DND-41 (cell line): ENCODE measurements around the gene DKC1.

Experiments used
- CTCF ChIP-seq: IDR thresholded peaks from 2 replicates; pipeline ENCODE4 v1.5.1; 2012; ENCODE audit warnings: borderline replicate concordance, low read length, moderate library complexity, mild to moderate bottlenecking; ENCODE audit not compliant: poor library complexity, severe bottlenecking; ENCODE audit errors: extremely low read depth
- EZH2 ChIP-seq: IDR thresholded peaks from 3 replicates; pipeline ENCODE4 v1.6.1; 2012; ENCODE audit warnings: borderline replicate concordance, low read depth, mild to moderate bottlenecking, moderate library complexity, low read length, inconsistent platforms; ENCODE audit not compliant: severe bottlenecking

DNA sequence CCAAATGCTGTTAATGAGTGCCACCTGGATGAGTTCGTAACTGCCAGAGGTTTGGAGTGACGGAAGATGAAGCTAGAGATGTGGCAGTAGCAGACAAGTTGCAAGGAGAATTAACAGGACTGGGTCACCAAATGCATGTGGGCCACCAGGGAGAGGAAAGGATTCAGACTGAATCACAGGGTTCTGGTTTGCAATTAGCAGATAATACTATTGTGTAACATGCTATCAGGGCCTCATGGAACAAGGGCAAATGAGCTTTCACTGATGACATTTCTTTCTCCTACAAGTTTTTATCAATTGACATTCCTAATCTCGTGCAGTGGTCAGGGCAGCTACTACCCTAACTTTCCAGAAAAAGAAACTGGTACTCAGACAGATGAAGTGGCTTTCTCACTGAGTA is 33.2 kb upstream of the DKC1 start:
- TF ChIP-seq CTCF (no peak), EZH2 (no peak)
